ENCODE measurements around the gene LAMA3. TPM values are rescaled to one million over a fixed set of nuclear protein-coding genes. Genes with fewer than 3 reads are reported as not detected.

LAMA3 gene
- total RNA-seq, 1 experiment from 2014 or later = 5.6 TPM

DNA sequence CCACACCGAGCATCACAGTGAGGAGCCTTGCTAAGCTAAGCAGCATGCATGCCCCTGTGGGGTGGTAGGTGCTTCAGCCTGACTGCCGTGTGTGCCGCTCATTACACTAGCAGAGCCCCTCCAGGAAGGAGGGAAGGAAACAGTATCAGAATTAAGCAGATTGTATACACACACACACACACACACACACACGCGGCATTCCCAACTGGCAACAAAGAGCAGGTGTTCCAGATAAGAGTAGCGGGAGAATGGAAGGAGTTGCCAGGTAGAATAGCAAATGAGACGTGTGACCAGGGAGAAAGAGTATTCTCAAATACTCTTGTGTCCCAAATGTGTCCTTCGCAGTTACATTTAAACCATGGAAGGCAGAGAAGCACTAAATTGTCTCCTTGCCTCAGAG is 277.7 kb downstream of the LAMA3 start:
- ChIA-PET POLR2A (no interaction called here), CTCF (no interaction called here), RAD21 (ENCODE audit: low non-redundant PET in 1 of 2, low total read pairs in 2 of 2, uncharacterized antibody in 2 of 2, unreplicated experiment in 2 of 2) (no interaction called here)
- no peaks in the 10 kb centered on the region for H3K27me3 ChIP-seq (ENCODE audit: insufficient read depth, low read length)
- no peak overlapping the region for H2AFZ ChIP-seq (ENCODE audit: low read depth, low read length, poor library complexity, severe bottlenecking)
- no peak for TF ChIP-seq JUND (IDR thresholded peaks at IDR 0.05)
- no peak for TF ChIP-seq CBX3 (IDR thresholded peaks at IDR 0.05; ENCODE audit: low read depth)
- TF ChIP-seq POLR2AphosphoS5 (IDR thresholded peaks at IDR 0.05; ENCODE audit: low read depth, low read length) = no peak
- no peak for TF ChIP-seq EGR1 (IDR thresholded peaks at IDR 0.05; ENCODE audit: low read depth)
- TF ChIP-seq CEBPB (IDR thresholded peaks at IDR 0.05; ENCODE audit: low read depth) = no peak
- TF ChIP-seq EZH2phosphoT487 (IDR thresholded peaks at IDR 0.05; ENCODE audit: borderline replicate concordance) = no peak
- no peak for TF ChIP-seq RAD21 (IDR thresholded peaks at IDR 0.05; ENCODE audit: low read depth)
- TF ChIP-seq POLR2A (IDR thresholded peaks at IDR 0.05; ENCODE audit: borderline replicate concordance, extremely low read depth, insufficient read depth, insufficient read length) = no peak
- no peak for TF ChIP-seq EZH2 (IDR thresholded peaks at IDR 0.05)
- TF ChIP-seq ELF1 (IDR thresholded peaks at IDR 0.05; ENCODE audit: borderline replicate concordance, low read depth) = no peak
- TF ChIP-seq, protein P1, sequence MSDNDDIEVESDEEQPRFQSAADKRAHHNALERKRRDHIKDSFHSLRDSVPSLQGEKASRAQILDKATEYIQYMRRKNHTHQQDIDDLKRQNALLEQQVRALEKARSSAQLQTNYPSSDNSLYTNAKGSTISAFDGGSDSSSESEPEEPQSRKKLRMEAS (IDR thresholded peaks at IDR 0.05) = no peak
- TF ChIP-seq, protein P2, sequence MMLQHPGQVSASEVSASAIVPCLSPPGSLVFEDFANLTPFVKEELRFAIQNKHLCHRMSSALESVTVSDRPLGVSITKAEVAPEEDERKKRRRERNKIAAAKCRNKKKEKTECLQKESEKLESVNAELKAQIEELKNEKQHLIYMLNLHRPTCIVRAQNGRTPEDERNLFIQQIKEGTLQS (IDR thresholded peaks at IDR 0.05) = no peak
- no peak for TF ChIP-seq YY1 (IDR thresholded peaks at IDR 0.05; ENCODE audit: extremely low read depth, insufficient replicate concordance, low read depth, low read length)
- no peak for TF ChIP-seq ZNF274 (IDR thresholded peaks at IDR 0.05; ENCODE audit: low read depth, low read length)
- no peak overlapping the region for H3K4me3 ChIP-seq (replicated peaks in 1 of 2; ENCODE audit: low read depth in 1 of 2, low read length in 2 of 2)
- DNase-seq (ENCODE audit: low read depth, low spot score) (no peak), ATAC-seq (no peak)
- H3K9ac ChIP-seq (ENCODE audit: low read length) = no peak overlapping the region
- H3K27ac ChIP-seq (ENCODE audit: low read depth, low read length) = no peak overlapping the region
- no peaks in the 10 kb centered on the region for H3K36me3 ChIP-seq (ENCODE audit: control insufficient read depth in 1 of 2, insufficient read depth in 2 of 2, low read length in 2 of 2)
- BruUV-seq (replicated peaks) = no TSS peak
- H3K79me2 ChIP-seq (ENCODE audit: insufficient read depth, low read length) = no peaks in the 10 kb centered on the region
- intact Hi-C loops (cut with micrococcal nuclease) = no loop called here
- H3K9me3 ChIP-seq (ENCODE audit: control insufficient read depth in 1 of 2, insufficient read depth in 1 of 2, low read depth in 1 of 2, low read length in 2 of 2) = no peaks in the 10 kb centered on the region
- H3K4me2 ChIP-seq (ENCODE audit: low read length) = no peak overlapping the region
- no peaks in the 10 kb centered on the region for H3K9me2 ChIP-seq (ENCODE audit: insufficient read depth)
- no peaks in the 10 kb centered on the region for H4K20me1 ChIP-seq (ENCODE audit: insufficient read depth)
- H3K4me1 ChIP-seq (ENCODE audit: control insufficient read depth in 1 of 2, insufficient read depth in 2 of 2, low read length in 2 of 2) = peaks cover 0 to 7% of the 10 kb centered on the region in 2 experiments; a peak in 1 of 4 replicates

Measured in HCT116 (cell line).